RWPE1 (cell line): Measurements from ENCODE around the gene SH2B2.
"Not testable (repeated sequence)": the region's sequence is repeated elsewhere in the genome, so short reads cannot be mapped to it uniquely, and the experiment has no call there.

Source experiments
- CTCF ChIA-PET: fragments of 350-600 bp; sonication (Branson Sonifier 250); formaldehyde crosslinking; extraction: SDS; loops from one replicate; lab custom pipeline; 2021; lab: Yijun Ruan, JAX
- POLR2A ChIA-PET: fragments of 400-600 bp; formaldehyde crosslinking; extraction: SDS; loops from one replicate; lab custom pipeline; 2020; ENCODE audit warnings: antibody characterized with exemption; ENCODE audit not compliant: low non-redundant PET; lab: Yijun Ruan, JAX
- DNase-seq: peaks from one replicate; pipeline ENCODE4 v3.0.0; 2012; ENCODE audit warnings: low spot score
- H3K27ac ChIP-seq: fragments of 450-650 bp; 2 replicates; pipeline ENCODE4 v1.5.1; 2017

Gene SH2B2

DNA sequence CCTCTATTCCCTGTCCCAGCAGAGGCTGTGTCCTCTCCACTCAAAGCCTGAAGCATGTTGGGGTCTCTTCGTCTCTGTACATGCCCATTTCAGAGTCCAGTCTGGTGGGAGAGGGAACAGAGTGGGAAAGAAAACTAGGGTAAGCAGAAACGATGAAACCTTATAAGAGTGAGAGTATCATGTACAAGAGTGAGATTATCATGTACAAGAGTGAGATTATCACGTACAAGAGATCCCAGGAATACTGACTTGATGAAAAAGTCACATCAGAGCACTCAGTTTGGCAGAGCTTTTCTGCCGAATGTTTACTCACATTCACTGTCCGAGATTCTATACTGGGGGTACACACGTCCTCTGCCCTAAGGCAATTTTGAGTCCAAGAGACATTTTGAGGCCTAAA, 69.7 kb downstream of the SH2B2 start, which contains the start of gene SPDYE6:
TSS of gene SPDYE6 (minus strand) at position 101 of the 400 bp plus-strand sequence. CDS start 421 bp downstream, outside the sequence.
- H3K27ac ChIP-seq, POLR2A ChIA-PET, DNase-seq, CTCF ChIA-PET: not testable (repeated sequence)

DNA sequence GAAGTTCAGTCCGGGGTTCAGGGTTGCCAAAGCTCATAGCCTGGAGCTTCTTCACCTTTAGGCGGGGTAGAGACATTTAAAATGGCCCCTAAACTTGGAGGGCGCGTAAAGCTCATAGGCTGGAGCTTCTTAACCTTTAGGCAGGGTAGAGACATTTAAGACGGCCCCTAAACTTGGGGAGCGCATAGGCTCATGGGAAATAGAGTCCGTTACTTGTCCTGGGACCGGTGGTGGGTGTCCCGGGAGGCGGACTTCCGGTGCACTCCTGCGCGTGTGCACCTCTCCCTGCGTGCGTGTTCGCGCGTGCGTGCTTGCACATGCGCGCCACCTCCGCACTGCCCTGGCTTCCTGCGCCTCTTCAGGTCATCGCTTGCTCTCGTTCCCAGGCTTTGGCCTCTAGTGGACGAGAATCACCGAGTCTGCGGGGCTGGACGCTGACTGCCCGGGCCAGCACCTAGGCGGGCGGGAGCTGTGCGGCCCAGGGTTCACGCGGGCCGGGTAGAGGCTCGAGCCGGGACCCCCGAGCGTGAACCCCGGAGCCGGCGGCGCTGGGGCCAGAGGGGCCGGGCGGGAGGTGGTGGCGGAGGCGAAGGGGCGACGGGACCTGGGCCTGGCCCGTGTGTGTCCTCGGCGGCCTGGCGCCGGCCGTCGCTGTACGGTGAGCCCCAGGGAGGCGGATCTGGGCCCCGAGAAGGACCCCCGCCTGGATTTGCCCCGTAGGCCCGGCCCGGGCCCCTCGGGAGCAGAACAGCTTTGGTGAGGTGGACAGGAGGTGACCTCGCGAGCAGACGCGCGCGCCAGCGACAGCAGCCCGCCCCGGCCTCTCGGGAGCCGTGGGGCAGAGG, 77.1 kb downstream of the SH2B2 start:
- H3K27ac ChIP-seq = peak overlapping the region; percentile 81
- POLR2A ChIA-PET = not testable (repeated sequence)
- CTCF ChIA-PET = interaction anchor here (0.6 to 0.7 kb wide), 2 partner anchors 20 to 857 kb away, joined by 4 read pairs; no protein-coding TSS in a partner anchor
- DNase-seq = peak; percentile 77

DNA sequence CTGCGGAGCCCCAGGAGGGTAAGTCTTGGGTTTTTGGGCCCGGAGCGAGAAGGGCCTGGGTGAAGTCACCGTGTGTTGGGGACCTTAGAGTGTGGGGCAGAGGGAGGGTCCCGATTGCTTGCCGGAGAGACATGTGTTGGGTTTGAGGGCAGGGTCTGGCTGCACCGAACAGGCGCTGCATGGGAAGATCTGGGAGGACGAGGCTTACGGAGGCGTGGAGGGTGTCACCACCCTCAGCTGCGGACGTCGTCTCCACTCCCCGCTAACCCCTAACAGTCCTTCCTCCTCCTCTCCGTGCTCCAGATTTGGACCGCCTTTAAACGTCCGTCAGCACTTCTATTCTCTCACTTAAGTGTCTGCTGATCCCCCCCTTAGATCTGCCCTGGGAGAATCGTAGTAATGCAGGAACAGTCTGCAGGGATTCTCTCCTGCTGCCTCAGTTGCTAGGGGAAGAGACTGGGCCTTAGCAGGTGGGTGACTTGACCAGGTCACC, 77.8 kb downstream of the SH2B2 start:
- peak overlapping the region; percentile 81 for H3K27ac ChIP-seq
- POLR2A ChIA-PET, DNase-seq: not testable (repeated sequence)
- CTCF ChIA-PET = interaction anchor here (0.6 to 0.7 kb wide), 2 partner anchors 19 to 858 kb away, joined by 4 read pairs; no protein-coding TSS in a partner anchor

DNA sequence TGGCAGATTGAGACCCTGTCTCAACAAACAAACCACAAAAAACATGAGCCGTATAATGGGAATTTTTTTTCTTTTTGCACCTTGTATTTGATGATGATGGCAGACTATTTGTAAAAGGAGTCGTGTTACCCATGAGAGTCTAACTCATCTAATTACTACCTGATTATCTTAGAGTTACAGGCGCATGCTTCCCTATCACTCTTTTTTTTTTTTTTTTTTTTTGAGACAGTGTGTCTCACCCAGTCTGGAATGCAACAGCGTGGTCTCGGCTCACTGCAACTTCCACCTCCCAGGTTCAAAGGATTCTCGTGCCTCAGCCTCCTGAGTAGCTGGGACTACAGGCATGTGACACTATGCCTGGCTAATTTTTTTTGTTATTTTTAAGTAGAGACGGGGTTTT, 78.7 kb downstream of the SH2B2 start:
- CTCF ChIA-PET, POLR2A ChIA-PET, H3K27ac ChIP-seq, DNase-seq: not testable (repeated sequence)

DNA sequence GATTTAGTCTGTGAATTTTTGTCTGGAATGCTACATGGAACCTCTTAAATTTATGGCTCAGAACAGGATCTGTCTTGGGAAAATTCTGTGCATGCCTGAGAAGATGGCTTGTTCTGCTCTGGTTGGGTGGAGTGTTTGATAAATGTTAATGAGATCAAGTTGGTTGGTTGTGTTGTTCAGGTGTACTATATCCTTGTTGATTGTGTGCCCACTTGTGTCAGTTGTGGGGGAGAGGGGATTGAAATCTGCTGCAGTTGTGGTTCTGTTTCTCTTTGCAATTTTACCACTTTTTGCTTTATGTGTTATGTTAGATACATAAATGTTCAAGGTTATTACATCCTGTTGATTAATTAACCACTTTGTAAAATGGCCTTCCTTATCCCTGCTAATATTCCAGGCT, 83.4 kb downstream of the SH2B2 start:
- H3K27ac ChIP-seq, POLR2A ChIA-PET, CTCF ChIA-PET, DNase-seq: not testable (repeated sequence)
